HCT116 (cell line): ENCODE results near the gene RREB1. TPM values are rescaled to one million over a fixed set of nuclear protein-coding genes. Genes with fewer than 3 reads are reported as not detected.

ENCODE experiments used
- ATAC-seq: fragments of 200-7000 bp; cut with Tn5 transposase; 2 replicates; pipeline ENCODE4 v1.9.1; 2020; ENCODE audit warnings: mild to moderate bottlenecking, moderate library complexity
- BruUV-seq: library from RNA; stranded (reverse); fragments of 400-500 nt; replicated peaks from 2 replicates; lab custom pipeline; 2021; lab: Mats Ljungman, UMichigan
- CTCF ChIA-PET: fragments of 300-600 bp; sonication (Branson Sonifier 250); formaldehyde crosslinking; loops from one replicate; lab custom pipeline; 2021; ENCODE audit warnings: antibody characterized with exemption; lab: Charles Lee
- POLR2A ChIA-PET: fragments of 300-600, 350-600 bp; sonication (Branson Sonifier 250); formaldehyde crosslinking; loops from one replicate; lab custom pipeline; 2021; ENCODE audit warnings: antibody characterized with exemption; lab: Charles Lee
- RAD21 ChIA-PET, 2 experiments: fragments of 300-600 bp; sonication (Branson Sonifier 250); formaldehyde crosslinking; loops; one replicate each; lab custom pipeline; 2023; ENCODE audit warnings: low total read pairs in 2 of 2; ENCODE audit not compliant: uncharacterized antibody in 2 of 2, unreplicated experiment in 2 of 2, low non-redundant PET in 1 of 2; lab: Charles Lee
- DNase-seq: peaks from one replicate; pipeline ENCODE4 v3.0.0-alpha.2; 2010; ENCODE audit warnings: low read depth, low spot score
- H2AFZ ChIP-seq: fragments of 200-600 bp; shearing (Covaris generic), sonication (generic); 2 replicates; pipeline ENCODE4 v1.6.1; 2017; ENCODE audit warnings: low read depth, mixed run types, mixed read lengths, antibody characterized with exemption, low read length; ENCODE audit not compliant: poor library complexity, severe bottlenecking
- H3K27ac ChIP-seq: 2 replicates; pipeline ENCODE4 v1.5.1; 2012; ENCODE audit warnings: low read depth, low read length
- H3K27me3 ChIP-seq: fragments of 200-600 bp; sonication (generic); 2 replicates; pipeline ENCODE4 v1.6.1; 2016; ENCODE audit warnings: mixed run types, low read length, mixed read lengths; ENCODE audit not compliant: insufficient read depth
- H3K36me3 ChIP-seq, 2 experiments: fragments of 200-500 bp in 1 of 2; fragments of 200-600 bp in 1 of 2; sonication (Bioruptor generic) in 1 of 2; sonication (generic) in 1 of 2; 2 replicates each; pipeline versions ENCODE4 v1.5.1 to v1.6.1; 2014 to 2016; ENCODE audit warnings: low read length in 2 of 2, inconsistent platforms in 1 of 2, mixed read lengths in 1 of 2, mixed run types in 1 of 2; ENCODE audit not compliant: insufficient read depth in 2 of 2, control insufficient read depth in 1 of 2
- H3K4me1 ChIP-seq, 2 experiments: fragments of 200-600 bp in 1 of 2; sonication (generic) in 1 of 2; 2 replicates each; pipeline versions ENCODE4 v1.5.1 to v1.6.1; 2012 to 2017; ENCODE audit warnings: low read length in 2 of 2, inconsistent platforms in 1 of 2, mild to moderate bottlenecking in 1 of 2, mixed read lengths in 1 of 2, mixed run types in 1 of 2, moderate library complexity in 1 of 2; ENCODE audit not compliant: insufficient read depth in 2 of 2, control insufficient read depth in 1 of 2
- H3K4me2 ChIP-seq: fragments of 200-600 bp; sonication (generic); 2 replicates; pipeline ENCODE4 v1.6.1; 2017; ENCODE audit warnings: mixed run types, low read length, mixed read lengths
- H3K4me3 ChIP-seq, 2 experiments: fragments of 200-600 bp in 1 of 2; sonication (generic) in 1 of 2; replicated peaks in 1 of 2; 2 replicates each; pipeline ENCODE4 v1.5.1; 2011 to 2016; ENCODE audit warnings: low read length in 2 of 2, control low read depth in 1 of 2, low read depth in 1 of 2, mild to moderate bottlenecking in 1 of 2, mixed read lengths in 1 of 2, mixed run types in 1 of 2
- H3K79me2 ChIP-seq: fragments of 200-600 bp; sonication (generic); 2 replicates; pipeline ENCODE4 v1.6.1; 2017; ENCODE audit warnings: mild to moderate bottlenecking, mixed run types, low read length, moderate library complexity, mixed read lengths; ENCODE audit not compliant: insufficient read depth
- H3K9ac ChIP-seq: fragments of 200-600 bp; sonication (generic); 2 replicates; pipeline ENCODE4 v1.6.1; 2016; ENCODE audit warnings: low read length, mixed read lengths
- H3K9me2 ChIP-seq: fragments of 200-600 bp; sonication (generic), shearing (Covaris generic); 2 replicates; pipeline ENCODE4 v1.6.1; 2017; ENCODE audit warnings: mixed run types, mild to moderate bottlenecking, moderate library complexity; ENCODE audit not compliant: insufficient read depth
- H3K9me3 ChIP-seq, 2 experiments: fragments of 200-500 bp in 1 of 2; fragments of 200-600 bp in 1 of 2; sonication (Bioruptor generic) in 1 of 2; sonication (generic) in 1 of 2; 2 replicates each; pipeline ENCODE4 v1.6.1; 2014 to 2017; ENCODE audit warnings: low read length in 2 of 2, mixed read lengths in 2 of 2, inconsistent platforms in 1 of 2, low read depth in 1 of 2, mild to moderate bottlenecking in 1 of 2, mixed run types in 1 of 2, moderate library complexity in 1 of 2; ENCODE audit not compliant: control insufficient read depth in 1 of 2, insufficient read depth in 1 of 2
- H4K20me1 ChIP-seq: fragments of 200-600 bp; sonication (generic), shearing (Covaris generic); 2 replicates; pipeline ENCODE4 v1.6.1; 2017; ENCODE audit warnings: mixed run types, mild to moderate bottlenecking, moderate library complexity; ENCODE audit not compliant: insufficient read depth
- ATF3 ChIP-seq: IDR thresholded peaks from 2 replicates; pipeline ENCODE4 v1.6.1; 2012
- CEBPB ChIP-seq: IDR thresholded peaks from 2 replicates; pipeline ENCODE4 v1.6.1; 2012; ENCODE audit warnings: low read depth
- ELF1 ChIP-seq: IDR thresholded peaks from 2 replicates; pipeline ENCODE4 v1.6.1; 2012; ENCODE audit warnings: low read depth, borderline replicate concordance
- EZH2 ChIP-seq: fragments of 200-600 bp; sonication (generic); IDR thresholded peaks from 2 replicates; pipeline ENCODE4 v1.6.1; 2017; ENCODE audit warnings: antibody characterized with exemption, mixed run types
- EZH2phosphoT487 ChIP-seq: fragments of 200-600 bp; IDR thresholded peaks from 2 replicates; pipeline ENCODE4 v1.6.1; 2018; ENCODE audit warnings: antibody characterized with exemption, borderline replicate concordance
- JUND ChIP-seq: IDR thresholded peaks from 2 replicates; pipeline ENCODE4 v1.6.1; 2012
- SRF ChIP-seq: IDR thresholded peaks from 2 replicates; pipeline ENCODE4 v1.6.1; 2012; ENCODE audit warnings: low read depth
- ZFX ChIP-seq: fragments of 450-650 bp; IDR thresholded peaks from 2 replicates; pipeline ENCODE4 v1.6.1; 2017
- ZNF274 ChIP-seq: fragments of 200-500 bp; sonication (Bioruptor generic); IDR thresholded peaks from 2 replicates; pipeline ENCODE4 v1.6.1; 2014; ENCODE audit warnings: mild to moderate bottlenecking, low read depth, low read length, inconsistent platforms
- intact Hi-C: fragments of 100-400 bp; cut with micrococcal nuclease; formaldehyde crosslinking; loops from 2 replicates; pipeline ENCODE4 v1.10.0; 2022
- total RNA-seq: library from RNA; stranded (reverse); gene quantifications from one replicate; pipeline ENCODE4 v1.2.1, GENCODE V29; 2021; ENCODE audit not compliant: unreplicated experiment
- TF ChIP-seq, protein P1 (sequence below): IDR thresholded peaks from 2 replicates; pipeline ENCODE4 v1.6.1; 2012
- TF ChIP-seq, protein P2 (sequence below): IDR thresholded peaks from 2 replicates; pipeline ENCODE4 v1.6.1; 2012; ENCODE audit warnings: low read depth

RREB1 gene
- total RNA-seq, 1 experiment from 2014 or later = 47.9 TPM

DNA sequence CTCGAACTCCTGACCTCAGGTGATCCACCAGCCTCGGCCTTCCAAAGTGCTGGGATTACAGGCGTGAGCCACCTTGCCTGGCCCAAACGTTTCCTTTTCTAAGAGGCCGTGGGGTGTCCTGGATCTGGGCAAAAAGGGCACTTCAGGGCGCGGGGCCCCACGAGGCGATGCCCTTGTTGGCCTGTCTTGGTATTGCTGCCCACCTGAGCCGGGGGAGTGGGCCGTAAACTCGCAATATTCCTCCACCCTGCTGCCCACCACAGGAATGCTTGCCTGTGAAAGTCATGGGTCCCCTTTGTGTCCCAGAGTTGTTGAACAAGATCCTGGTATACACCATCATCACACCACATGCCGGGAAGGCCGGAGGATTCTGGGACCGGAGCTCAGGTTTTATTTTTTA, 156.3 kb downstream of the RREB1 start:
- no peaks in the 10 kb centered on the region for H3K79me2 ChIP-seq
- TF ChIP-seq ZFX = no peak
- TF ChIP-seq, protein P1, sequence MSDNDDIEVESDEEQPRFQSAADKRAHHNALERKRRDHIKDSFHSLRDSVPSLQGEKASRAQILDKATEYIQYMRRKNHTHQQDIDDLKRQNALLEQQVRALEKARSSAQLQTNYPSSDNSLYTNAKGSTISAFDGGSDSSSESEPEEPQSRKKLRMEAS = no peak
- TF ChIP-seq CEBPB = no peak
- TF ChIP-seq EZH2phosphoT487 = no peak
- TF ChIP-seq ZNF274 = no peak
- TF ChIP-seq EZH2 = no peak
- TF ChIP-seq ELF1 = no peak
- TF ChIP-seq ATF3 = no peak
- no peak for TF ChIP-seq JUND
- TF ChIP-seq, protein P2, sequence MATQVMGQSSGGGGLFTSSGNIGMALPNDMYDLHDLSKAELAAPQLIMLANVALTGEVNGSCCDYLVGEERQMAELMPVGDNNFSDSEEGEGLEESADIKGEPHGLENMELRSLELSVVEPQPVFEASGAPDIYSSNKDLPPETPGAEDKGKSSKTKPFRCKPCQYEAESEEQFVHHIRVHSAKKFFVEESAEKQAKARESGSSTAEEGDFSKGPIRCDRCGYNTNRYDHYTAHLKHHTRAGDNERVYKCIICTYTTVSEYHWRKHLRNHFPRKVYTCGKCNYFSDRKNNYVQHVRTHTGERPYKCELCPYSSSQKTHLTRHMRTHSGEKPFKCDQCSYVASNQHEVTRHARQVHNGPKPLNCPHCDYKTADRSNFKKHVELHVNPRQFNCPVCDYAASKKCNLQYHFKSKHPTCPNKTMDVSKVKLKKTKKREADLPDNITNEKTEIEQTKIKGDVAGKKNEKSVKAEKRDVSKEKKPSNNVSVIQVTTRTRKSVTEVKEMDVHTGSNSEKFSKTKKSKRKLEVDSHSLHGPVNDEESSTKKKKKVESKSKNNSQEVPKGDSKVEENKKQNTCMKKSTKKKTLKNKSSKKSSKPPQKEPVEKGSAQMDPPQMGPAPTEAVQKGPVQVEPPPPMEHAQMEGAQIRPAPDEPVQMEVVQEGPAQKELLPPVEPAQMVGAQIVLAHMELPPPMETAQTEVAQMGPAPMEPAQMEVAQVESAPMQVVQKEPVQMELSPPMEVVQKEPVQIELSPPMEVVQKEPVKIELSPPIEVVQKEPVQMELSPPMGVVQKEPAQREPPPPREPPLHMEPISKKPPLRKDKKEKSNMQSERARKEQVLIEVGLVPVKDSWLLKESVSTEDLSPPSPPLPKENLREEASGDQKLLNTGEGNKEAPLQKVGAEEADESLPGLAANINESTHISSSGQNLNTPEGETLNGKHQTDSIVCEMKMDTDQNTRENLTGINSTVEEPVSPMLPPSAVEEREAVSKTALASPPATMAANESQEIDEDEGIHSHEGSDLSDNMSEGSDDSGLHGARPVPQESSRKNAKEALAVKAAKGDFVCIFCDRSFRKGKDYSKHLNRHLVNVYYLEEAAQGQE = no peak
- TF ChIP-seq SRF = no peak
- no peak overlapping the region for H3K4me2 ChIP-seq
- H3K9me3 ChIP-seq = no peaks in the 10 kb centered on the region
- H3K36me3 ChIP-seq = no peaks in the 10 kb centered on the region
- H3K9ac ChIP-seq = no peak overlapping the region
- no peaks in the 10 kb centered on the region for H4K20me1 ChIP-seq
- ATAC-seq (no peak), DNase-seq (no peak)
- H2AFZ ChIP-seq = no peak overlapping the region
- no peak overlapping the region for H3K4me3 ChIP-seq
- intact Hi-C loops = no loop called here
- ChIA-PET RAD21 (no interaction called here), POLR2A (no interaction called here), CTCF (interaction anchor here (0.6 kb wide), 1 partner anchor 567 kb away, joined by 3 read pairs; no protein-coding TSS in a partner anchor)
- no TSS peak for BruUV-seq
- no peaks in the 10 kb centered on the region for H3K9me2 ChIP-seq
- H3K4me1 ChIP-seq = peaks cover 22 to 39% of the 10 kb centered on the region in 2 experiments
- no peaks in the 10 kb centered on the region for H3K27me3 ChIP-seq
- no peak overlapping the region for H3K27ac ChIP-seq
